Smooth muscle cell of the brain vasculature (primary cell): ENCODE results near the gene GRB2.
"Not testable (repeated sequence)": the region's sequence is repeated elsewhere in the genome, so short reads cannot be mapped to it uniquely, and the experiment has no call there.

Source experiments
- DNase-seq: peaks from one replicate; pipeline ENCODE4 v3.0.0-alpha.2; 2012; ENCODE audit warnings: low read depth, low spot score

Gene GRB2

DNA sequence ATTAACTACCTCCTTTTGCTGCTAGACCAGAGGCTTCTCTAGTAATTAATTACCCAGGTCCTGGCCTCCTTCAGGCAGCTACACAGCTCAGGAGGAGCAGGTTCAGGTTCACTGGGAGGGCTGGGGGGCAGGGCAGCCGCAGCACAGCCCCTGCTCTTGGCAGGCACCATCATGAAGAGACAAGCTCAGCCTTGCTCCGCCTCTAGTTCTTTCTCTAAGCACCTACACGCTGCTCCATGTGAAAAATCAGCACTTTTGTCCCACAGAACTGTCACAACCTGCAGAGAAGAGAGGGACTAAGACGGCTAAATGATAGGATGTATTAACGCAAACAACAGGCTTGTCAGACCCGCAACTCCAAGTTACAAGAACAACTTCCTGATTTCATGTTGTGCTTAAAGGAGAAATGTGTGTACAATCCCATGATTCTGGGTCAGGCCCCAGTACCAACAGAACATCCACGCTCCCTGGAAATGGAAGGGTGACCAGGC is 53.4 kb downstream of the GRB2 start:
- DNase-seq: no peak

DNA sequence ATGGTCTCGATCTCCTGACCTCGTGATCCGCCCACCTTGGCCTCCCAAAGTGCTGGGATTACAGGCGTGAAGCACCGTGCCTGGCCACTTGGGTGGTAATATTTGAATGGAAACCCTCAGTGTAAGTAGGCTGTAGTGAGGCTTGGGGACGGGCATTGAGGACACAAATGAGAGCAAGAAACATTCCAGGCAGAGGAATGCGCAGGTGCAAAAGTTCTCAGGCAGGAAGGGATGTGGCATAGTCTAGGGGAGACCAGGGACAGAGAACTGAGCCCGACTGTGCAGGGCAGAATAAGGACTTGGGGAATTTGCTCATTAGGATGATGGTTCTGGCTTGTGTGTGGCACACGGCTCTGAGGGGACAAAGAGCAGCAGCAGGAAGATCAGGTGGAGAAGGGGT is 54.8 kb downstream of the GRB2 start:
- DNase-seq: no peak

DNA sequence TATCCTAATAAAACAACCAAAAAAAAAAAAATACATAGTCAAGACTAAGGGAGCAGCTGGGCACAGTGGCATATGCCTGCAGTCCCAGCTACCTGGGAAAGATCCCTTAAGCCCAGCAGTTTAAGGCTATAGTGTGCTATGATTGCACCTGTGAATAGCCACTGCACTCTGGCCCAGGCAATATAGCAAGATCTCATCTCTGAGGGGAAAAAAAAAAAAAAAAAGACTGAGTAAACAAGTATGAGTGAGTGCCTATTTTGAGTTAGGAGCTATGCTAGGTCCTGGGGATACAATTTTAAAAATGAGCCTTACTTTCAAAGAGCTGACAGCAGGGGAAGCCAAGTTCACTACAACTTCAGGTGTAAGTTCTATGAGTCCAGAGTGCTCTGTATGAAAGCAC is 55.4 kb downstream of the GRB2 start:
- DNase-seq: no peak

DNA sequence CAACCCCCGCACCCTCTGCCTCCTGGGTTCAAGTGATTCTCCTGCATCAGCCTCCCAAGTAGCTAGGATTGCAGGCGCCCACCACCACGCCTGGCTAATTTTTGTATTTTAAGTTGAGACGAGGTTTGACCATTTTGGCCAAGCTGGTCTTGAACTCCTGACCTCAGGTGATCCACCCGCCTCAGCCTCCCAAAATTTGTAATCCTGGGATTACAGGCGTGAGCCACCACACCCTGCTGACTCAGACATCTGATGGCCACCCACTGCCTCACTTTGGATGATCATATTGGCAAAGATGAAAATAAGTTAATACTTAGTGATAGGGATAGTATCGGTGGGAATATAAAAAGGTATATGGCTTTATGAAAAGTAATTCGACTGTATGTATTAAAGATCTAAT is 55.9 kb downstream of the GRB2 start:
- no peak for DNase-seq

DNA sequence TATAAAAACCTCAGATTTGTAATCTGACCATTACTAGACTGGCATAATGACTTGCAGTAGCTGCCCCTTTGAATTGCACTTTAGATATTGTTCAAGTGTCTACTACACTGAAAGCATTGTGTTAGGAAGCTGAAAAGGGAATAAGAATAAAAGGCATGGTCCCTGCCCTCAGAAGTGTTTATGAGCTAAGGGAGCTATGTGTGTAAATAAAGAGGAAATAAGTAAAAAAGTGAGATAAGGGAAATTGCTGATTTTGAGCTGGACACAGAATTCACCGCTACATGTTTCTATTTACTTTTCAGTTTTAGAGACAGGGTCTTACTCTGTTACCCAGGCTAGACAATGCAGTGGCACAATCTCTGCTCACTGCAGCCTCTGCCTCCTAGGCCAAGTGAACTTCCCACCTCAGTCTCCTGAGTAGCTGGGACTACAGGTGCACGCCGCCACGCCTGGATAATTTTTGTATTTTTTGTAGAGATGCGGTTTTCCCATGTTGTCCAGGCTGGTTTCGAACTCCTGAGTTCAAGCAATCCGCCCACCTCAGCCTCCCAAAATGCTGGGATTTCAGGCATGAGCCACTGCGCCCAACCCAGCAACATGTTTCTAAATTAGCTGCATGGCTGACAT is 57.0 kb downstream of the GRB2 start:
- no peak for DNase-seq

DNA sequence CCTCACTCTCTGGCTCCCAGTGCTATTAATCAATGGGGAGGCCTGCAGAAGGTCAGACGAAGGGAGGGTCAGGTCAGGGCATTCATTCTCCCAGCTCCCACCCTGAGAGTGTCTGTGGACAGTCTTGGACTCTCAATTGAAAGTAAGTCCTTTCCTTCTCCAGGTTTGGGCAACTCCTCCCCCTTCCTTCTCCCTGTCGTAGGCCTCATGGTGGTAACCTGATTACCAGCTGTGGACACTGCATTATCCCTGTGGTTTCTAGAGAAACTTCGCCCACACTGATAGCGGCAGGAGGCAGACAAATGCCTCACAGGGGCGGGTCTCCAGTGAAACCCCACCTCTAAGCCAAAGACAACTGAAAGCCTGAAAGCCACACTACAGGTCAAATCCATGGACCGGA is 58.6 kb downstream of the GRB2 start:
- DNase-seq: no peak

DNA sequence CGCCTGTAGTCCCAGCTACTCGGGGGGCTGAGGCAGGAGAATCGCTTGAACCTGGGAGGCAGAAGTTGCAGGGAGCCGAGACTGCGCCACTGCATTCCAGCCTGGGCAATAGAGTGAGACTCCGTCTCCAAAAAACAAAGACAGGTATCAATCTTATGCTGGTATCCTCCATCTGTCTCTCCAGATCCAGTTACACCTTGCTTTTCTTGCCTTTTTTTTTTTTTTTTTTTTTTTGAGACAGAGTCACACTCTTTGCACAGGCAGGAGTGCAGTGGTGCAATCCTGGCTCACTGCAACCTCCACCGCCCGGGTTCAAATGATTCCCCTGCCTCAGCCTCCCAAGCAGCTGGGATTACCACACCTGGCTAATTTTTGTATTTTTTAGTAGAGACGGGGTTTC is 59.1 kb downstream of the GRB2 start:
- DNase-seq: not testable (repeated sequence)

DNA sequence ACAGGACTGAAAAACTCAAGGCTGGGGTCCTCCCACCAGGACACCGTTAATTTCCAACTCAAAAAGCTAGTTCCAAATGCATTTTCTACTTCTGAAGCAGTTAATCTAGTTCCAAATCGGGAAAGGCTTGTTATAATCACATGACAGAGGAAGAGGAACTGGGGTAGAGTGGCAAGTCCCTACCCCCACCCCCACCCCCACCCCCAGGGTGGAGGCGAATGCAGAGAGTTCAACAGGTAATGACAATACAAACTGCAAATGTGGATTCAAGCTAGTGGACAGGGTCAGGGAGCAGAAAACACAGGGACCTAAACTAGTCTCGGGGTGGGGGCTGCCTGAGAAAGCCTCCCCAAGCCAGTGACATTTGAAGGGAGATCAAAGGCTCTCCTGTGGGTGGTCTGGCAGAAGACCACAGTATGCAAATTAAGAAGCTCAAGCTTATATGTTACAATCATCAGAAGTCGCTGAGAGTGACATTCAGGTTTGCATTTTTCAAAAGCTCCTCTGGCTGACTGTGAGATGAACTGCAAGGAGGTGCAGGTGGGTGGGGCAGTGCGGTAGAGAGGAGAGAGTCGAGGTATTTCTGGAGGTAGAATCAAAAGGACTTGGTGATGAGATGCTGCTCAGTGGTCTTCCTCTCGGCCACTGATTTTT is 59.8 kb downstream of the GRB2 start:
- no peak for DNase-seq

DNA sequence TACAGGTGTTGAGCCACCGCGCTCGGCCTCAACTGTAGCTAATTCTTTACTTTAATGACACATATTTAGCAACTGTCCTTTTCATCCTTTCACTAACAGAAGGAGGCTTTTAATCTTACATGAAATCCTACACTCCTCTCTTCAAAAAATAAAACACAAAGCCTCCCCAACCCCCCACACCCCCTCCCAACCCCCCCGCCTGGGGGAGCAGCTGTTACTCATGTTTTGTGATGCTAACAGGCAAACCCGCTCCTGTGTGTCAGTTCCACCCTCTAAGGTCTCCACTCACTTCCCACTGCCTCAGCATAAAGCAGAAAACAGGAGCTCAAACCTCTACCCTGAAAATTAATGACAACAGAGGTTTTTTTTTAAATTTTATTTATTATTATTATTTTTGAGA is 60.8 kb downstream of the GRB2 start:
- no peak for DNase-seq

DNA sequence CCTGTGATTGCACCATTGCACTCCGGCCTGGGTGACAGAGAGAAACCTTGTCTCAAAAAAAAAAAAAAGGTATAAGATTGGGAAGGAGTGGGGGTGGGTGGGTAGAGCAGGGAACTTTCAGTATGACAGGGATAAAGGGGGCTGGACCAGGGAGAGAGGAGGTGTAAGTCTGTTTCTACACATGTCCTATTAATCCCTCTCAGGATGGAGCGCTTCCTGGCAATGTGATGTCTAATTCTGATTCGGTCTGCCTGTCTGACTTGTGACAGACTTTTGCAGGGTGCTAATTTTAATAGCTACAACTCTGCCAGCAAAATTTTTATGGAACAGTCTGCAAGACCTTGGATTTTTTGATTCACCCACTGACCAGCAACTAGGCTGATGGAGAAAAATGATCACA is 62.5 kb downstream of the GRB2 start:
- DNase-seq: no peak

DNA sequence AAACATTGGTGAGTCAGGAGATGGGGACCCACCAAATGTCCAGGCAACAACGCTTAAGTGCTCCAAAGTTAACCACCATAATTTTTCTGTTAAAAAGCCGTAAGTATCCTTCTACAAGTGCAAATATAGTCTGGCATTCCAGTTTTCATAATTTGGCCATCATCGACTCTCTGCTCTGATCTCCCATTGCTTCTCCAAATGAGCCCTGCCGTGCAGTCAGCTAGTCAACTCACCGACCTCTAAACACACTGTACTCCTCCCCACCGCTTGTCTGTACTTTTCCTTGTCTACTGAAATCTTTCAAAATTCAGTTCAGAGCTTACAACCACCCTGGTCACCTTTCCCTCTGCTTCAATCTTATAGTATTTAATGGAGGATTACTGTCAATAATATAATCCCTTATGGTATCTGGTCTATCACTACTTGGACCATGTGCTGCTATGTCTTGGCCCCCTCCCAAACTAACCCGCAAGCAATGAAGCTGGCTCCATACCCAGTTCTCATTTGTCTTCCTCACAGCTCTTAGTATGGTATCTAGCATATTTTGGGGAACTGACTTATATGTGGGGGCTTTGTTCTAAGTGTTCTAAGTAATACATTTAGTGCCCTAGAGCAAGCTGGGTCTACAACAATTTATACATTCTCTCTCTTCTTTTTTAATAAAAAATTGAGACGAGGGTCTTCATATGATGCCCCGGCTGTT is 63.5 kb downstream of the GRB2 start:
- DNase-seq: no peak

DNA sequence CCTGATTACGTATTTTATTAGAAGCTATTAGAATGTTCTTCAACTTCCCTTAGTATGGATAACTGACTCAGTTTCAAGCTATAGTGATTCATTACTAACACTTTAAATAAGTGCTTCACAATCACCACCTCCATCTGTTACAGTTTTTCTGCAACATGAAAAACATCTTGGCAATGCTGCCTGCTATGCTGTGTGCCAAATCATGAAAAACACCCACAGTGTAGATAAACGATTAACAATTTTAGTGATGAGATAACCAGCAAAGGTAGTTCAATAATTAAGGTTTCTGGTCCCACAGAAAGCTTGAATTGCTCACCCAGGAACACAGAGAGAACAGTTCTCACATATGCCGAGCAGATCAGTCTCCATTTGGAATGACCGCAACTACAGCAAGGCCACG is 64.8 kb downstream of the GRB2 start:
- no peak for DNase-seq

DNA sequence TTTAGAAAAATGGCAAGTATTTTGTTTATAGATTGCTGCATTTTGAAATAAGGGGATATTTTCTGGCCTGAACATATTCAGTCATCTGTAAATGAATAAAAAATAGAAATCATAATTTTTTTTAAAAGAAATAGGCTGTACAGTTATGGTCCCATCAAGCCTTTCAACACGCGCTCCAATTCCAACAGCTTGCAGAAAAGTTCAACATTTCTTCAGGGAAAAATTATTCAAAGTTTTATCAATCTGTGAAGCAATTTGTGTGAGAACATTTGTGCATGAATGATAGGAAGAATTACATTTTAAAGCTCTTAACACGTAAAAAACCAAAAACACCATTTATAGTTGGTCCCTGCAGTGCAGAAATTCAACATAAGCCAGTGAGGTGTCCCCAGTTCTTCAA is 65.5 kb downstream of the GRB2 start:
- DNase-seq: no peak

DNA sequence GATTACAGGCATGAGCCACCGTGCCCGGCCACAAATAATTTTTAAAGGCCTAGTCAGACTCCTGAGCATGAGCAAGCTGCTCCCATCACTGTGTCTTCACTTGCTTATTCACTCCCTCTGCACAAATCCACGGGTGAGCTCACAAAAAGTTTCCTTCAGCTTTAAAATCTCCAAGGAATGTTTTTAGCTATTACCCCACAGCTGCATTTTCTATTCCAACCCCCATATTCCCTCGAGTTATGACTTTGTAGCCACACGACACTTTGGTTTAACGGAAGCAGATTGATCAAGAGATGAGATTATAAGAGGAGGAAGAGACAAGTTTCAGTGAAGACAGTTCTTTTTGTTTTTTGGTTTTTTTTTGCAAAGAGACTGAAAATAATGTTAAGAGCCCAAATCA is 67.1 kb downstream of the GRB2 start:
- DNase-seq: no peak

DNA sequence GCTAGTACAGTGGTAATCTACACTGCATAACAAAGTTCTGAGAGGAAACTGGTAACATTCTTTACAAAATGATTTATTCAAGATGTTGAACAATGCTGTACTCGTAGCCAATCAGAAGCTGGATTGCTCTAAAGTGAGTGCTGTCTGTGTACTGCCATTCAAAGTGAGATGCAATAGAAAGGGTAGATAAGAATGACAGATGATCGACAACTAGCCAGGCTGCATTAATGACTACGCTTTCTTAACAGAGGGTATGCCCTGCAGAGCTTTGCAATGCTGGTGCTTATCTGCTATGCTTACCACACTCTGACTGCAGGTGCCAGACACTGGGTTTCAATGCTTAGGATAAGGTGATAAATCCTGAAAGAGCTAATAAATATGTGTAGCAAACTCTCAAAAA is 70.2 kb downstream of the GRB2 start:
- DNase-seq: no peak

DNA sequence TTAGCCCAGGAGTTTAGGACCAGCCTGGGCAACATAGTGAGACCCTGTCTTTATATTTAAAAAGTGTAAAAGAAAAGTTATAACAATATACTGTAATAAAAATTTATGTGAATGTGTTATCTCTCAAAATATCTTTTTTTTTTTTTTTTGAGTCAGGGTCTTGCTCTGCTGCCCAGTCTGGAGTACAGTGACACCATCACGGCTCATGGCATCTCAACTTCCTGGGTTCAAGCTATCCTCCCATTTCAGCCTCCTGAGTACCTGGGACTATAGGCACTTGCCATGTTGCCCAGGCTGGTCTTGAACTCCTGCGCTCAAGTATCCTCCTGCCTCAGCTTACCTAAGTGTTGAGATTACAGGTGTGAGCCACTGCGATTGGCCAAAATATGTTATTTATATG is 70.8 kb downstream of the GRB2 start:
- no peak for DNase-seq

DNA sequence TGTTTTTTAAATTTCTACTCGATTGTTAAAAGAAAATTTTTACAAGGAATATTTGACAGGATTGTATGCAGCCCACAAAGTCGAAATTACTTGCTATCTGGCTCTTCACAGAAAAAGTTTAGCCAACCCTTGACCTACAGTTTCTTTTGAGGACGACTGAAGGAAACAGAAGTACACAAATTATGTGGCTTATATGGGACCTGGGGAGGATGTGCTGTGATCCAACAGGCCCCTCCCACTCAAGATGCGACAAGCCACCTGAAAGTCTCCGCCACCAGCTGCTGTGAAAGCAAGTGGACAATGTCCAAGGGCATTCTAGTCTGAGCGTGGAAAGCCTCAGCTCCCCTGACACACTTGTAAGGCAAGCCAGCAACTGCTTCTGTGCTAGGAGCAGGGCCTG is 73.8 kb downstream of the GRB2 start:
- no peak for DNase-seq

DNA sequence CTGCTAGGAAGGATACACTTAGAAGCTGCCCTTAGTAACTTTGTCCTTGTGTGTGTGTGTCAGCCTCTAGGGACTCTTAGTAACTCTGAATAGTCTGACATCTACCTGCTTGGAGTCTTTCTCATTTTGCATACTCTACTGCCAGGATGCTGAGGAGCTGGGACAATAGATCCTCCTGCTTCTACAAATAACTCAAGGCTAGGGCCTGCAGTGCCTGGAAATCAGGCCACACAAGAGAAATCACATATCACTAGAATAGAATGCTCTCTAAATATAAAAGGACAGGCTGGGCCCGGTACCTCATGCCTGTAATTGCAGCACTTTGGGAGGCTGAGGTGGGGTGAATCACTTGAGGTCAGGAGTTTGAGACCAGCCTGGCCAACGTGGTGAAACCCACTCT is 77.7 kb downstream of the GRB2 start:
- no peak for DNase-seq

DNA sequence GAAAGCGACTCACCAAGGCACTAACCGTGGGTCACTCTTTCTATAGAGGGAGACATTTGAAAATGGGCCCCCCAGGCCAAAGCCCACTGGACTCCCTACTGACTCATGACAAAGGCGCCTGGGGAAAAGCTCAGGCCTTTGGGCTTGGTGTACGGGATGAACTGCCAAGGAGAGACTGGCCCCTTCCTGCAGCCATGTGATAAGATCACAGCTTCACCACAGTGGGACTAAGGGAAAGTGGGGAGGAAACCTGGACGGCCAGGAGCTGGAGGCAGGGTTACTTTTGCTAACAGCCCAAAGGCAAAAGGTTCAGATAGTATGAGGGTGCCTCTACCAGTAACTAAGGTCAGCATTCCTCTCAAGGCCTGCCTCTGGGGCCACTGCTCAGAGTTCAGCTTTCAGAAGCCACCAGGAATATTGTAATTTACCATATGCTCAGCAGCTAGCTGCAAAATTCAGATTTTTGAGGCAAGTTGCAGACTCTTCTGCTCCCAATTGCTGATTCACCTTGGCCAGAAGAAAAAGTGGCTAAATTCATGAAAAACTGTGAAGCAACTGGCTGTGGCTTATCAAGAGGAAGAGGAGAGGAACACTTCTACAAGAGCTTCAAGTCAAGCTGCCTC is 79.1 kb downstream of the GRB2 start:
- DNase-seq: no peak

DNA sequence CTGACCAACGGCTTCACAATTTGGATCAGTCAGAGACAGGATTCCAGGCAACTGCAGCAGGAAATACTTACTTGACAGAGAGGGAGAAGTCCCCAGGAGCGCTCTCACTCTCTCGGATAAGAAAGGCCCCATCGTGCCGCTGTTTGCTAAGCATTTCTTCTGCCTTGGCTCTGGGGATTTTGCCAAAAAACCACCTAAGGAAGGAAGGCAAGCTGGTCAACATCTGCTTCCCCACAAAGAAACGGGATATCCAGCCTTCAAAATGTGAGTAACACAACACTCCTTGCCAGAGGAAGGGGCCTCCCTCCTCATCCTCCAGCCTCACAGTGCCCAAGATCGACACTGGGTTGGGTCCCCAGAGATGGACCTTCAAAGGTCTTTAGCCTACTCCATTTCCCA is 79.7 kb downstream of the GRB2 start:
- no peak for DNase-seq

DNA sequence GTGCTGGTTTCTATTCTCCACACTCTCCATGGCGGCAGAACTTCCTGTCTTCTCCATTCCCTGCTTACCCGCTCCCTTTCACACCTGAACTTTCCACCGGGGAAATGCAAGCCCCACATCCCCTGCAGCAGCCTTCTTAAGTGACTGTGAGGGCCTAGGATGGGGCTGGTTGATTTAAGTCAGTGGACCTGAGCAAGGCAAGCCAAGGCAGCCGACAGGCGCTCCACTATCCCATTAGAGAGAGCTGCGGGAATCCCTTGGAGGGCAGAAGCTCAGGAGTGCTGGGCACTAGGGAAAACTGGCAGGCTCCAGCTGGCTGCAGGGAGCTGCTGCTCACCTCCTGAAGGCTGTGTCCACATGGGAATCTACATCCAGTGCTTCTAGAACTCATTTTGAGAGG is 80.1 kb downstream of the GRB2 start:
- DNase-seq: no peak

DNA sequence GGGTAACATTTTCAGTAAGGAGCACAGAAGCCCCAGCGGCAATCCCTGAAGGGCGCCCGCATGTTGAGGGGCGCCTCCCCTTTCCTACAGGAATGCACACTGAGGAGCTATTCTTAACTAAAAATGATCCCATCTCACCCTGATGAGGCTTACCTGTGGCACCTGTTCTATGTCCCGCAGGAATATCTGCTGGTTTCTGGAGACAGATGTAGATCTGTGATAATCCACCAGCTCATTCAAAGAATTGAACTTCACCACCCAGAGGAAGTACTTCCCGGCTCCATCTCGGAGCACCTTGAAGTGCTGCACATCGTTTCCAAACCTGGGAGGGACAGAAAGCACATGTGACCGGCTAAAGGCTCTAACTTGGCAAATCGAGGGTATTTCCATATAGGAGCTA is 84.0 kb downstream of the GRB2 start:
- DNase-seq: no peak
